Stimulated activated effector memory CD8-positive, alpha-beta T cell treated with anti-CD3 and anti-CD28 coated beads, Interleukin-12 subunit alpha, Interleukin-12 subunit beta, amount 100 ng/mL, for 72 hours (primary cell): ENCODE measurements around the gene TPRKB.
"Not testable (repeated sequence)": the region's sequence is repeated elsewhere in the genome, so short reads cannot be mapped to it uniquely, and the experiment has no call there.

Experiments
- ATAC-seq: fragments of 150-1000 bp; cut with Tn5 transposase; 2 replicates; pipeline ENCODE4 v1.10.0; 2021
- DNase-seq, 2 donors: peaks; one replicate each; pipeline ENCODE4 v3.0.0; 2021 to 2022; ENCODE audit warnings: low spot score in 2 of 2
- H3K27ac Mint-ChIP-seq: one replicate; pipeline ENCODE4 v1.8.0; 2022; ENCODE audit warnings: mild to moderate bottlenecking, mixed read lengths
- H3K36me3 Mint-ChIP-seq: one replicate; pipeline ENCODE4 v1.8.0; 2022; ENCODE audit warnings: mild to moderate bottlenecking, mixed read lengths
- H3K4me1 Mint-ChIP-seq: one replicate; pipeline ENCODE4 v1.8.0; 2022; ENCODE audit warnings: mixed read lengths
- H3K4me3 Mint-ChIP-seq: one replicate; pipeline ENCODE4 v1.8.0; 2022; ENCODE audit warnings: mild to moderate bottlenecking, mixed read lengths
- H3K9me3 Mint-ChIP-seq: one replicate; pipeline ENCODE4 v1.8.0; 2022; ENCODE audit warnings: mixed read lengths

TPRKB gene

GRCh38 chr2:73698101-73698500, 39.0 kb downstream of the TPRKB start:
- Mint-ChIP-seq H3K9me3 (no peaks in the 10 kb centered on the region), H3K27ac (no peak overlapping the region), H3K4me3 (no peak overlapping the region), H3K4me1 (no peaks in the 10 kb centered on the region), H3K36me3 (no peaks in the 10 kb centered on the region)
- DNase-seq (no peak), ATAC-seq (no peak)

DNA sequence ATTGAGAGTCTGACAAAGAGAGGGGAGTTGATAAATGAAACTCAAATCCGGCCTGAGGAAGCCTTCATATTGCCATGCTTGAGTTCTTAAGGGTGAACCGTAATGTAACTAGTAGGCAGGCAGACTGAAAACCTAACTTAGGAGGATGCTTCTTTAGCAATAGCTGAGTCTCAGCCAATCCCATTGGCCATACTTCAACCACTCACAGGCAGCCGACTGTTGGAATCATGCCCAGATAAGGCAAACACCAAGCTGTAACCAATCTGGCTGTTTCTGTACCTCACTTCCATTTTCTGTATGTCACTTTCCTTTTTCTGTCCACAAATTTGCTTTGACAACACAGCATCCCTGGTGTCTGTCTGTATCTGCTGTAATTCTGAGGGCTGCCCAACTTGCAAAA, 39.5 kb downstream of the TPRKB start:
- Mint-ChIP-seq H3K36me3 (no peaks in the 10 kb centered on the region), H3K4me1 (no peaks in the 10 kb centered on the region), H3K4me3 (no peak overlapping the region), H3K27ac (no peak overlapping the region), H3K9me3 (no peaks in the 10 kb centered on the region)
- ATAC-seq = no peak
- no peak for DNase-seq

DNA sequence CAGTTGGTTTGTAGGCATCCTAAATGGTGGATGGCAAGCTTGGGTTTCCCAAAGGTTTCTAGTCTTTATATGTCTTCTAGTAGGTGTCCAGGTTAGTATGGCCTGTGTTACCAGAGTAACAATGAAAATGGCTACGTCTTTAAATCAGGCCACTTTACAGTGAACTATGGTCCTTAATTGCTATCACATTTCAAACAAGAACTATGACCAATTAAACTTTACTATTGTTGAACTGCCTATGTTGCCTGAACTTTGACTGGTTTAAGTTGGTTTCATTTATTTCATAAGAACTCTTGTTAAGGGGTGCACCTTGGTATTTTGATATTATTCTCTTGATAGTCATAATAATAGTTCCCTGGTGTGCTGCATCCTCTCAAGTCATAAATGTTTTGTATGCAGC, 40.2 kb downstream of the TPRKB start:
- DNase-seq, H3K4me3 Mint-ChIP-seq, H3K4me1 Mint-ChIP-seq, ATAC-seq, H3K9me3 Mint-ChIP-seq, H3K27ac Mint-ChIP-seq, H3K36me3 Mint-ChIP-seq: not testable (repeated sequence)

DNA sequence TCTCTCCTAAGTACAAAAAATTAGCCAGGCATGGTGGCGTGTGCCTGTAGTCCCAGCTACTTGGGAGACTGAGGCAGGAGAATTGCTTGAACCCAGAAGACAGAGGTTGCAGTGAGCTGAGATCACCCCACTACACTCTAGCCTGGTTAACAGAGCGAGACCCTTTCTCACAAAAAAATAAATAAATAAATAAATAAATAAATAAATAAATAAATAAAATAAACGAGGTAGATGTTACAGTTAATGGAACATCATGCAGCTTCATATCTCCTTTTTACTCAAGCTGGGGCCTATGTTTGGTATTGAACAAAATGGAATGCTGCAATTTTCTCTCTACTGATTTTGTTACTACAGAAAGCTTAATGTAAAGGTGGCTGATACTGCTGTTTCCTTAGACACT, 40.6 kb downstream of the TPRKB start:
- H3K4me3 Mint-ChIP-seq, H3K36me3 Mint-ChIP-seq, H3K27ac Mint-ChIP-seq, DNase-seq, H3K4me1 Mint-ChIP-seq, ATAC-seq, H3K9me3 Mint-ChIP-seq: not testable (repeated sequence)

DNA sequence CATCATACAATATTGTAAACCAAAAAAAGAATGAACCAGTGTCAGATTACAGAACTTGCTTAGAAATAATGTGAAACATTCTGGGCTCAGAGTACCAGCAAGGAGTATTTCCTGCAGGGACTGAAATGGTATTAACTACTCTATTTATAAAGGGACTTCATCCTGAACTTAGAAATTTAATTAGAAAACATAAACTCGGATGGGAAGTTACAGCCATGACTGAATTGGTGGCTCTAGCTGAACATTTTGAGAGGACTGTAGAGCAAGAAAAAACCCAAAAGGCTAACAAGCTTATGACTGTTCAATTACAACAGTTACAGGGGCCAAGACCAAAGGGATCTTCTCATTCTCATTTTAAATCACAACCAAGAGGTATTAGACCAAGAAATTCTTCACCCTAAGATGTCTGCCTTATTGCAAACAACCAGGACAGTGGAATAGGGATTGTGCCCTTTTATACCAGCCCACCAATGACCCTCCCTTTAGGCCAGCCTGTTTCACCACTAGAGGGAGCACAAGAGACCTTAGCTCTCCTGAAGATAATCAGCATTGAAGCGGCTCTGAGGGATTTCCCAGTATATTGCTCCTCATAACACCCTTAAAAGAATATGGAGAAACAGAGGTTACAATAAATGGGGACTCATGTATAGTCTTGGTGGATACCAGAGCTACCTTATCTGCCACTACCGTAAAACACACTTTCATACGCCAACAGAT, 46.6 kb downstream of the TPRKB start:
- not testable (repeated sequence) for H3K9me3 Mint-ChIP-seq, H3K4me3 Mint-ChIP-seq, H3K4me1 Mint-ChIP-seq, H3K27ac Mint-ChIP-seq, H3K36me3 Mint-ChIP-seq
- ATAC-seq = peak; percentile 84
- peak in 1 of 2 donors; percentile 55 for DNase-seq

- ATAC-seq, H3K9me3 Mint-ChIP-seq, H3K27ac Mint-ChIP-seq, H3K36me3 Mint-ChIP-seq, H3K4me3 Mint-ChIP-seq, H3K4me1 Mint-ChIP-seq, DNase-seq: not testable (repeated sequence)
Observed at GRCh38 chr2:73688494-73688893, 48.7 kb downstream of the TPRKB start.

DNA sequence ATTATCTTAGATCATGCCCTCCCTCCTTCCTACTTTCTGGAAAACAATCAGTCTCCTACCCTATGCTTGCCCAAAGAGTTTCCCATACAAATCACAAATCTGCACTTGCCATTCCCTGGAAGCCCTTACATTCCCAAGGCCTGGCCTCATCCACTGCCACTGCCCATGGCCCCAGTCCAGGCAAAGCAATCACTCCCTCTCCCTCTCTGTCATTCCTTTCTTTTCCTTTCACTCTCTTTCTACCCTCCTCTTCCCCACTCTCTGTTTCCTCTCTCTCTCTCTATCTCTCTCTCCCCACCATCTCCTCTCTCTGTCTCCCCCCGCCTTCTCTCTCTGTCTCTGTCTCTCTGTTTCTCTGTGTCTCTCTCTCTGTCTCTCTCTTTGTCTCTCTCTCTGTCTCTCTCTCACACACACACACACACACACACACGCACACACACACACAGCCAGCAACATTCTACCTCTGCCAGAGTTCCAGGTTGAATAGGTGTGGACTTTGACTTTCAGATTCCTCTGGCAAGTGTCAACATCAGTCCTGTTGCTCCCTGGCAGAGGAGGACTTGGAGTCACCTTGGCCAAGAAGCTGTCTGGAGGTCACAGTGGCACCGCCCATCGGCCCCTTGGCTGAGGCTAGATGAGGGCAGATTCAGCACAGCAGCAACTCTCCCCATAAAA, 51.2 kb downstream of the TPRKB start:
- DNase-seq = no peak
- no peak overlapping the region for H3K27ac Mint-ChIP-seq
- no peaks in the 10 kb centered on the region for H3K4me1 Mint-ChIP-seq
- ATAC-seq = no peak
- H3K4me3 Mint-ChIP-seq = no peak overlapping the region
- no peaks in the 10 kb centered on the region for H3K36me3 Mint-ChIP-seq
- H3K9me3 Mint-ChIP-seq = no peaks in the 10 kb centered on the region

DNA sequence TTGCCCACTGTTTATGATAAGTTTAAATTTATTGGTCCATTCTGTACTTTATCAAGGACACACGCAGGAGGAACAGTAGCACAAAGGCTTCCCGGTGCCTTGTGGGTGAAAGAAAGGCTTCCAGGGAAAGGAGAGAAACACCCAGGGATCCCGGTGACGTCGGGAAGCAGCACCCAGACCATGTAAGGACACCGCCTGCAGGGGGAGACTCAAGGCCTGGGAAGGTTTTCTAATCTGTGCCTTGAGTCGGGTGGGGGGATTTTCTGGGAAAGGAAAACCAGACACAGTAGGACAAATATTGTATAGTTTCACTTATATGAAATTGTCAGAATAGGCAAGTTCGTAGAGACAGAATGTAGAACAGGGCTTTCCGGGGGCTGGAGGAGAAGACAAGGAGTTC, 52.2 kb downstream of the TPRKB start:
- not testable (repeated sequence) for H3K36me3 Mint-ChIP-seq, H3K4me3 Mint-ChIP-seq, ATAC-seq, H3K9me3 Mint-ChIP-seq, DNase-seq, H3K4me1 Mint-ChIP-seq, H3K27ac Mint-ChIP-seq

DNA sequence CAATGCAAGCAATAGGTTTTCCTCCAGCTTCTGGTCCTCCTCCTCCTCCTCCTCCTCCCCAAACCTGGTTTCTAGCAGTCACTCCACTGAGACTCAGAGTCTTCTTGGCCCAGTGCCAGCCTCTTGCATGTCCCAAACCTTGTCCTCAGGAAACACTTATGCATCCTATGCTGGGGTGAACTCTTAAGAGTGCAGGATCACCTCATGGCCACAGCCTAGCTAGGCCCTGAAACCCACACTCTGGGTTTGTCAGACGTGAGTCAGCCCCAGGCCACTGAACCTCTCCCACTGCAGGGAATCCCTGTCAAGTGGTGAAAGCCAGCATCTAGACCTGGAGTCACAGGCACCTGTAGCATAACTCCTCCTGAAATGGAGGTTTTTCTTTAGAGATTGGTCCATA, 52.8 kb downstream of the TPRKB start:
- not testable (repeated sequence) for H3K4me1 Mint-ChIP-seq, H3K27ac Mint-ChIP-seq, H3K36me3 Mint-ChIP-seq, H3K9me3 Mint-ChIP-seq, DNase-seq, H3K4me3 Mint-ChIP-seq
- peak; percentile 75 for ATAC-seq

DNA sequence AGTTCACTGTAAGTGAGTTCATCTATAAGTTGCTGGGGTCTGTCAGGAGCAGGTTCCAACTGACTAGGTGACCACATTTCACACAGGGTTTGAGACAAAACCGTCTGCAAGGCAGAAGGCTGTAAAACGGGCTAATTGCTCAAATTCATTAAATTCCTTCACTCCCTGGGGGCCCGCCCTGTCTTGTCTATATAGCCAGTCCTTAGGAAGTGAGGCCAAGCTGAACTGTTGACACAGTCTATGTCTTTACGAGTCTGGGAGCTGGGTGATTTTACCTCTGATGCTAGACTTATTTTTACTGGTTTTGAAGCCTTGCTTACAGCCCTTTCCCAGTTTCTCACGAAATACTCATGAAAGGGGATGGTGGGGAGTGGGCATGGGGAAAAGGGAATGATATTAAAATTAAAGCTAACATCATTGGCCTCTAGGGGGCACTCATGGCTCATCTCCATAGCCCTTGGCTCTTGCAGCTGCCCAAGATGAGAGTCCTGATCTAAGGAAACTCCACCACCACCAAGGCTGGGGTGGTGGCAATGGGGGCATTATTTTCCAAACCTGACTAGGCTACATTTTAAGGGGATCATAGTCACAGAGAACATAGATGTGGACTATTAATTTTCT, 57.1 kb downstream of the TPRKB start:
- not testable (repeated sequence) for H3K9me3 Mint-ChIP-seq, H3K4me3 Mint-ChIP-seq, H3K27ac Mint-ChIP-seq, H3K36me3 Mint-ChIP-seq, H3K4me1 Mint-ChIP-seq, ATAC-seq
- DNase-seq = peak in 1 of 2 donors; percentile 15
